ENCODE data around the gene SHISA9. TPM values are rescaled to one million over a fixed set of nuclear protein-coding genes. Genes with fewer than 3 reads are reported as not detected.

The SHISA9 gene
- total and polyA plus RNA-seq, 2 donors from 2014 or later, result 0.95 to 2.8 TPM

- intact Hi-C loops (cut with DNase I), result no loop called here
- no peaks in the 10 kb centered on the region for H3K27me3 ChIP-seq (ENCODE audit: control insufficient read depth, insufficient read depth, low read length)
- no peak overlapping the region for H3K9ac ChIP-seq (ENCODE audit: low read length in 3 of 3)
- no peak overlapping the region for H3K4me3 ChIP-seq (ENCODE audit: low read length in 3 of 3)
- no peaks in the 10 kb centered on the region for H3K36me3 ChIP-seq (ENCODE audit: control insufficient read depth in 2 of 3, insufficient read depth in 3 of 3, low read length in 3 of 3)
- H3K27ac ChIP-seq (ENCODE audit: low read depth in 2 of 2, low read length in 2 of 2), result no peak overlapping the region
- TF ChIP-seq CTCF (IDR thresholded peaks at IDR 0.05; ENCODE audit: borderline replicate concordance, extremely low read depth, insufficient read depth), result no peak
- FAIRE-seq, result no peak
- DNase-seq, result peak in 4 of 5 donors; percentile 23 to 43 (median 38)
- H3K9me3 ChIP-seq (ENCODE audit: control insufficient read depth in 2 of 3, insufficient read depth in 1 of 3, low read length in 3 of 3), result no peaks in the 10 kb centered on the region
- H3K4me1 ChIP-seq (ENCODE audit: control insufficient read depth in 2 of 3, insufficient read depth in 2 of 3, low read depth in 1 of 3, low read length in 3 of 3), result no peaks in the 10 kb centered on the region
These were observed 50.0 kb downstream of the SHISA9 start for GRCh38 chr16:12951392-12951791.

GRCh38 chr16:12951976-12952375 lies 50.6 kb downstream of the SHISA9 start:
- no peaks in the 10 kb centered on the region for H3K27me3 ChIP-seq (ENCODE audit: control insufficient read depth, insufficient read depth, low read length)
- no peaks in the 10 kb centered on the region for H3K9me3 ChIP-seq (ENCODE audit: control insufficient read depth in 2 of 3, insufficient read depth in 1 of 3, low read length in 3 of 3)
- intact Hi-C loops (cut with DNase I), result no loop called here
- DNase-seq (no peak), FAIRE-seq (no peak)
- no peaks in the 10 kb centered on the region for H3K4me1 ChIP-seq (ENCODE audit: control insufficient read depth in 2 of 3, insufficient read depth in 2 of 3, low read depth in 1 of 3, low read length in 3 of 3)
- H3K4me3 ChIP-seq (ENCODE audit: low read length in 3 of 3), result no peak overlapping the region
- H3K36me3 ChIP-seq (ENCODE audit: control insufficient read depth in 2 of 3, insufficient read depth in 3 of 3, low read length in 3 of 3), result no peaks in the 10 kb centered on the region
- H3K9ac ChIP-seq (ENCODE audit: low read length in 3 of 3), result no peak overlapping the region
- no peak for TF ChIP-seq CTCF (IDR thresholded peaks at IDR 0.05; ENCODE audit: borderline replicate concordance, extremely low read depth, insufficient read depth)
- H3K27ac ChIP-seq (ENCODE audit: low read depth in 2 of 2, low read length in 2 of 2), result no peak overlapping the region

GRCh38 chr16:12958366-12958765 lies 57.0 kb downstream of the SHISA9 start:
- FAIRE-seq (no peak), DNase-seq (no peak)
- TF ChIP-seq CTCF (IDR thresholded peaks at IDR 0.05; ENCODE audit: borderline replicate concordance, extremely low read depth, insufficient read depth), result no peak
- Histone ChIP-seq H3K4me1 (ENCODE audit: control insufficient read depth in 2 of 3, insufficient read depth in 2 of 3, low read depth in 1 of 3, low read length in 3 of 3) (no peaks in the 10 kb centered on the region), H3K9ac (ENCODE audit: low read length in 3 of 3) (no peak overlapping the region), H3K27ac (ENCODE audit: low read depth in 2 of 2, low read length in 2 of 2) (no peak overlapping the region), H3K27me3 (ENCODE audit: control insufficient read depth, insufficient read depth, low read length) (no peaks in the 10 kb centered on the region), H3K4me3 (ENCODE audit: low read length in 3 of 3) (no peak overlapping the region), H3K36me3 (ENCODE audit: control insufficient read depth in 2 of 3, insufficient read depth in 3 of 3, low read length in 3 of 3) (no peaks in the 10 kb centered on the region), H3K9me3 (ENCODE audit: control insufficient read depth in 2 of 3, insufficient read depth in 1 of 3, low read length in 3 of 3) (no peaks in the 10 kb centered on the region)
- intact Hi-C loops (cut with DNase I), result no loop called here

- Histone ChIP-seq H3K27ac (ENCODE audit: low read depth in 2 of 2, low read length in 2 of 2) (no peak overlapping the region), H3K36me3 (ENCODE audit: control insufficient read depth in 2 of 3, insufficient read depth in 3 of 3, low read length in 3 of 3) (no peaks in the 10 kb centered on the region), H3K9ac (ENCODE audit: low read length in 3 of 3) (no peak overlapping the region), H3K4me1 (ENCODE audit: control insufficient read depth in 2 of 3, insufficient read depth in 2 of 3, low read depth in 1 of 3, low read length in 3 of 3) (no peaks in the 10 kb centered on the region), H3K27me3 (ENCODE audit: control insufficient read depth, insufficient read depth, low read length) (no peaks in the 10 kb centered on the region), H3K9me3 (ENCODE audit: control insufficient read depth in 2 of 3, insufficient read depth in 1 of 3, low read length in 3 of 3) (no peaks in the 10 kb centered on the region), H3K4me3 (ENCODE audit: low read length in 3 of 3) (no peak overlapping the region)
- FAIRE-seq (no peak), DNase-seq (no peak)
- no peak for TF ChIP-seq CTCF (IDR thresholded peaks at IDR 0.05; ENCODE audit: borderline replicate concordance, extremely low read depth, insufficient read depth)
- intact Hi-C loops (cut with DNase I), result no loop called here
These were observed 57.7 kb downstream of the SHISA9 start for GRCh38 chr16:12959072-12959471.

Data from kidney (tissue), 14 donors.